ENCODE measurements around the gene RNF20.

The RNF20 gene

DNA sequence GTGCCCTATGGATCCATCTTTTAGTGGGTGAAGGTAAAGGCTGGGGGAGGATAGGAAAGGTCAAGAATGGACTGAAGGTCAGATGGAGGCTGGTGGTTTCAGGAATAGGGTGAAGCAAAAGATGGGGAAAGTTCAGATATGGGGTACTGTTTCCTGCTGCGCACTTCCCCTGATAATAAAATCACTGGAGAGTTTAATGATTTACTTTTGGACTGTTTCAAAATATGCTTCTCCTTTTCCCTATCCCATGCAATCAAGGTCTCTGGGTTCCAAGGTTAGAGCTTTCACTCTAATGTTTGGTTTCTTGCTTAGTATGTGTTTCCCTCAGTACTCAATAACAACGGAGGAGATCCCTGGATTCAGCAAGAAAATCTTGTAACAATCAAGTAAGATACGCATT lies 71.9 kb downstream of the RNF20 start:
- no peak for DNase-seq (ENCODE audit: extremely low read depth, low read depth)
- TF ChIP-seq, protein P1, sequence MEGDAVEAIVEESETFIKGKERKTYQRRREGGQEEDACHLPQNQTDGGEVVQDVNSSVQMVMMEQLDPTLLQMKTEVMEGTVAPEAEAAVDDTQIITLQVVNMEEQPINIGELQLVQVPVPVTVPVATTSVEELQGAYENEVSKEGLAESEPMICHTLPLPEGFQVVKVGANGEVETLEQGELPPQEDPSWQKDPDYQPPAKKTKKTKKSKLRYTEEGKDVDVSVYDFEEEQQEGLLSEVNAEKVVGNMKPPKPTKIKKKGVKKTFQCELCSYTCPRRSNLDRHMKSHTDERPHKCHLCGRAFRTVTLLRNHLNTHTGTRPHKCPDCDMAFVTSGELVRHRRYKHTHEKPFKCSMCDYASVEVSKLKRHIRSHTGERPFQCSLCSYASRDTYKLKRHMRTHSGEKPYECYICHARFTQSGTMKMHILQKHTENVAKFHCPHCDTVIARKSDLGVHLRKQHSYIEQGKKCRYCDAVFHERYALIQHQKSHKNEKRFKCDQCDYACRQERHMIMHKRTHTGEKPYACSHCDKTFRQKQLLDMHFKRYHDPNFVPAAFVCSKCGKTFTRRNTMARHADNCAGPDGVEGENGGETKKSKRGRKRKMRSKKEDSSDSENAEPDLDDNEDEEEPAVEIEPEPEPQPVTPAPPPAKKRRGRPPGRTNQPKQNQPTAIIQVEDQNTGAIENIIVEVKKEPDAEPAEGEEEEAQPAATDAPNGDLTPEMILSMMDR (IDR thresholded peaks at IDR 0.05; ENCODE audit: low read depth, low read length): no peak

Data from AG09319 (cell line).